HG03045 (cell line): Measurements from ENCODE around the gene ACOXL.

ENCODE experiments used
- ATAC-seq: cut with Tn5 transposase; IDR thresholded peaks from one replicate; pipeline ENCODE4 v1.9.1; 2021; ENCODE audit warnings: mild to moderate bottlenecking, moderate library complexity; ENCODE audit not compliant: unreplicated experiment

Gene ACOXL

GRCh38 chr2:111121028-111121827 is 388.9 kb downstream of the ACOXL start:
- peak; percentile 2 for ATAC-seq

GRCh38 chr2:111121828-111122630 is 389.7 kb downstream of the ACOXL start:
- peak; percentile 43 for ATAC-seq

- peak; percentile 1 for ATAC-seq
These were observed 390.5 kb downstream of the ACOXL start for GRCh38 chr2:111122631-111123421.

DNA sequence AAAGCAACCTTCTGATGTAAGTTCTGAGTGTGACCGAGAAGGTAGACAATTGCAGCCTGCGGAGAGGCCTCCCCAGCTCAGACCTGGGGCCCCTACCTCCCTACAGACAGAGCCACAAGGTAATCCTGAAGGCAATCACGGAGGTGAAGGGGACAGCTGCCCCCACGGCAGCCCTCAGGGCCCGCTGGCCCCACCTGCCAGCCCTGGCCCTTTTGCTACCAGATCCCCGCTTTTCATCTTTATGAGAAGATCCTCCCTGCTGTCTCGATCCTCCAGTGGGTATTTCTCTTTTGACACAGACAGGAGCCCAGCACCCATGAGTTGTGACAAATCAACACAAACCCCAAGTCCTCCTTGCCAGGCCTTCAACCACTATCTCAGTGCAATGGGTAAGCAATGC is 391.4 kb downstream of the ACOXL start:
- ATAC-seq: no peak

DNA sequence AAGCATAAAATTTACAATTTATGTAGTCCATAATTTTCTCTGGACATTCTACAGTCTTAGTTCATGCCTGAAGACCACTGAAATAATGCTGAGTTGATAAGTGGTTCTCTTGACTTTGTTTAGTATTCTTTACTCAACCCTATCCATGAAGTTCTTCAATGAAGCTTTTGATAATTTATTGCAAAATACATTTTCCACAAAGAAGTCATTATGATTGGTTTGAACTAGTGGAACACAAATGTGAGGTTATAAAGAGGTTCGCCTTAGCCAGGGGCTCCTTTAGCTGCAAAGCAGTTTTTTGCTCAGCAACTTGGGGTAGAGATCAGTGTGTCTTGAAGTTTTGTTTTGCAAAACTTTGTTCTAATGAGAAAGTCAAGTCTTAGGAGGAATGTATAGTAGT is 394.2 kb downstream of the ACOXL start:
- ATAC-seq: no peak

- ATAC-seq: no peak
These were observed 395.0 kb downstream of the ACOXL start for GRCh38 chr2:111127351-111127750.

GRCh38 chr2:111128096-111128495 is 395.7 kb downstream of the ACOXL start:
- ATAC-seq: no peak

- no peak for ATAC-seq
These were observed 401.2 kb downstream of the ACOXL start for GRCh38 chr2:111133603-111134002.

DNA sequence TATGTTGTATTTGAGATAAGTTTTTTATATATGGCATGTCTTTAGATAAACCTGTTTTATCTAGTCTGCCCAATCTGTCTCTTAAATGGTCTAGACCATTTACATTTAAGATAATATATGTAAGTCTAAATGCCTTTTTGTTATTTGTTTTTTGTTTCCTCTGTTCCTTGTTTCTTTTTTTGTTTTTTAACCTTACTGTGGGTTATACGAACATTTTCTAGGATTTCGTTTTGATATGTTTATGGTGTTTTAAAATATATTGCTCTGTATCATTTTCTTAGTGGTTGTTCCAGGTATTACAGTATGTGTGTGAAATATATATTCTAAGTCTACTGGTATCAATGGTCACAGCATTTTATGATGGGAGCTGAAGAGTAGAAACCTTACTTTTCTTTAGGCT is 401.7 kb downstream of the ACOXL start:
- ATAC-seq: no peak

DNA sequence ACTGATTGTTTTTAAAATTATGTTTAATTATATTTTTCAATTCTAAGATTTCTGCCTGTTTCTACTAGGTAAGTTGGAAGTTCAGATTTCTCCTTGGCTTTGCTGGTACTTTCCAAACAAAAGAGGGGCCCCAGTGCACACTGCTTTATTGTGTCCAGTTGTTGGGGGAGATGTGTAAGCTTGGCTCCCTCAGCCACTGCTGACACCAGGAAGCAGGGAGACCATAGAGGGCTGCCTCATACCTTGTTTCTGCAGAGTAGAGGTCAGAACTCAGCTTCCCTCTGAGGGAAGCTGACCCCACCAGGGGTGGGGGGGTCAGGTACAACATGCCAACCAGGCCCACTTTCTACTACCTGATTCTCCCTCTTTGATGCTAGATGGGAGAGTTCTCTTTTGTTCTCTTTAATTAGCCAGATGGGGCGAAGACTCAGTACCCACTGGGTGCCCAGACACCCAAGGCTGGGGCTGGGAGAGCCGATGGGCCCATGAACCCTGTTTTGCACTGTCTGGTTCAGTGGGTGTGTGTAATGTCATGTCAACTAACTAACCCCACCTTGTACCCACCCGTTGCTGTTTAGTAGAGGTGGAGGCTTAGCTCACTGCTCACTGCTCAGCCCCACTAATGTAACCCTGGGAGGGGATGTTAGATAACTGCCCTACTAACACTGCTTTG is 403.0 kb downstream of the ACOXL start:
- no peak for ATAC-seq

DNA sequence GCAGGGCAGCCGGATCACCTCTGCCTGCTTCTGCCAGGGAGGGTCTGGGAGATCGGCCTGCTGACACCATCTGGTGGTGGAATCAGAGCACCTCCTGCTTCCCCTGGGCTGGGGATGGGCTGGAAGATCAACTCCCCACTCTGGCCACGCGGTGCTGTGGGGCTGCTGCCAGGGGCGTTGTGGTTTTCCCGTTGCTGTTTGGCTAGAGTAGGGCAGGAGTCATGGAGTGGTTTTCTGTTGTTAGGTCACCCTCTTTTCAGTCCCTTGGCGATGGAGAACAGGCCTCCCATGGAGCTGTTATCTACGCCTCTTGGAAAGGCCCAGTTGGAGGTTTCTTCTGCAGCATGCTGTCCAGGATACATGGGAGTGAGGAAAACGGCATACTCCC is 403.5 kb downstream of the ACOXL start:
- no peak for ATAC-seq

DNA sequence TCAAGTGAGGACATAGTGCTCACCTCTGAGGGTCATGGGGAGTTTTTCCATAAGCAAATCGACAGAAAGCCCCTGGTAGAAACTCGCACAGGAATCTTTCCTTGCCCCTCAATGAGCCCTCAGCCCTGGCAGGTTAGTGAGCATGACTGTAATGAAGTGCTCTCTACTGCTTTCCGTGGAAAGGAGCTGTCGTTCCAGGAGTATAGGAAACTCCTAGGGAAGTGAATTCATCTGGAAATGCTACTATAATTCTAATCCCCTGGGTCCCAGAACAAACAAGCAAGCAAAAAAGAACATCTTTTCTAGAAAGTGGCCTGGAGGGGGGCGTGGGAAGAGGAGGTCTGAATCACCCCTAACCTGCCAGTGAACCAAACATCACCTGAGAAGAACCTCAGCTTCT is 406.5 kb downstream of the ACOXL start:
- ATAC-seq: no peak

- no peak for ATAC-seq
These were observed 407.4 kb downstream of the ACOXL start for GRCh38 chr2:111139637-111140317.

- ATAC-seq: no peak
These were observed 408.4 kb downstream of the ACOXL start for GRCh38 chr2:111140815-111141214.

DNA sequence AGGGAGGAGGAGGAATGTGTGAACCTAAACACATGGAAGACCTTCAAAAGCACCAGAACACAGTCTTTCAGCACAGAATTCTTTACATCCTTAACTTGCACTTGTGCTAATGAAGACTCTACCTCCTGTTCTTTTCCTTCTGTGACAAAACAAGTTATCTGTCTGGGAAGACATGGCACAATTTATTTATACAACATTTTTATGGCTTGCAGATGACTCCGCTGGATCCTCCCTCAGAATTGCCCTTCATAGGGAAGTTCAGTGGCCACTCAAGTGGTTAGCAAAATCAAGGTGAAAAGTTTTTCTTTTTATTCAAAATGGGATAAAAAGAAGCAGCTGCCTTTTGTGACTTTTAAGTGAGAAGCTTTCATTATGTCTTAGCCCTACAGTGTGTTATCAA is 409.7 kb downstream of the ACOXL start:
- ATAC-seq: no peak

- no peak for ATAC-seq
These were observed 410.9 kb downstream of the ACOXL start for GRCh38 chr2:111143107-111143842.

DNA sequence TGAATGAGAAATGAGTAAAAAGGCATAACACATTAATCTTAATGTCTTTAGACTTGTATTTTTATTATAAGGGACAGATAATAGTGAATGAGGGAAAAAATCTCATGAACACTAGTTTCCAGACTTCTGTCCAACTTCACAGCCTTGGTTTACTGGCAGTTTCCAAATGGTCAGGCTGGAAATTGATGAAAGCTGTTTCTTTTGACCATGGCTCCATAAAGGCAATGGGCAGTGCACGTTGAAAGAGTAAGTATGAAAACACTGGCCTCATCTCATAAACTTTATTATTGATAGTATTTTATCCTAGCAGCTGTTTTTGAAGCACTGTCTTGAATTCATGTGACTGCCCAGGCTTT is 411.4 kb downstream of the ACOXL start:
- no peak for ATAC-seq

- no peak for ATAC-seq
These were observed 412.9 kb downstream of the ACOXL start for GRCh38 chr2:111145103-111145760.

- ATAC-seq: no peak
These were observed 413.6 kb downstream of the ACOXL start for GRCh38 chr2:111145951-111146350.
